ENCODE data around the gene AKT1S1.

- TF ChIP-seq CTCF (IDR thresholded peaks at IDR 0.05; ENCODE audit: insufficient read depth, low read depth, low read length) (no peak), EZH2 (IDR thresholded peaks at IDR 0.05; ENCODE audit: insufficient read depth, low read length) (no peak)
Measured at GRCh38 chr19:49882643-49883042, 5.5 kb upstream of the AKT1S1 start.
